RWPE1 (cell line): ENCODE data around the gene SAPCD1.

ENCODE experiments used
- CTCF ChIA-PET: fragments of 350-600 bp; sonication (Branson Sonifier 250); formaldehyde crosslinking; extraction: SDS; loops from one replicate; lab custom pipeline; 2021; lab: Yijun Ruan, JAX
- POLR2A ChIA-PET: fragments of 400-600 bp; formaldehyde crosslinking; extraction: SDS; loops from one replicate; lab custom pipeline; 2020; ENCODE audit warnings: antibody characterized with exemption; ENCODE audit not compliant: low non-redundant PET; lab: Yijun Ruan, JAX
- DNase-seq: peaks from one replicate; pipeline ENCODE4 v3.0.0; 2012; ENCODE audit warnings: low spot score
- H3K27ac ChIP-seq: fragments of 450-650 bp; 2 replicates; pipeline ENCODE4 v1.5.1; 2017
- CTCF ChIP-seq: fragments of 450-650 bp; conservative IDR thresholded peaks from 2 replicates; pipeline ENCODE4 v1.5.1; 2017; ENCODE audit warnings: low read depth, mild to moderate bottlenecking

The SAPCD1 gene

GRCh38 chr6:31718265-31718664 is 44.2 kb upstream of the SAPCD1 start:
- TF ChIP-seq CTCF, result no peak
- POLR2A ChIA-PET, result no interaction called here
- H3K27ac ChIP-seq, result no peak overlapping the region
- peak; percentile 95 for DNase-seq
- CTCF ChIA-PET, result no interaction called here

- ChIA-PET POLR2A (no interaction called here), CTCF (no interaction called here)
- TF ChIP-seq CTCF, result no peak
- no peak overlapping the region for H3K27ac ChIP-seq
- no peak for DNase-seq
Observed at GRCh38 chr6:31719001-31719400, 43.5 kb upstream of the SAPCD1 start.

- ChIA-PET POLR2A (no interaction called here), CTCF (interaction anchor here (0.5 kb wide), 1 partner anchor 21 kb away, joined by 4 read pairs; no protein-coding TSS in a partner anchor)
- no peak for TF ChIP-seq CTCF
- no peak overlapping the region for H3K27ac ChIP-seq
- DNase-seq, result peak; percentile 63
Observed at GRCh38 chr6:31720196-31720770, 42.2 kb upstream of the SAPCD1 start.

GRCh38 chr6:31721351-31722020 is 41.0 kb upstream of the SAPCD1 start, which contains the start of gene LY6G6C:
Gene LY6G6C, minus strand, starts transcription at chr6:31721746. Its CDS starts 67 bp downstream, at chr6:31721679.
- no peak for TF ChIP-seq CTCF
- H3K27ac ChIP-seq, result no peak within 1 kb of the TSS
- ChIA-PET POLR2A (no interaction called here), CTCF (interaction anchor here (0.9 to 1.5 kb wide), 3 partner anchors 9 to 48 kb away, joined by 3 to 5 read pairs (median 3); no protein-coding TSS in a partner anchor)
- no peak for DNase-seq

DNA sequence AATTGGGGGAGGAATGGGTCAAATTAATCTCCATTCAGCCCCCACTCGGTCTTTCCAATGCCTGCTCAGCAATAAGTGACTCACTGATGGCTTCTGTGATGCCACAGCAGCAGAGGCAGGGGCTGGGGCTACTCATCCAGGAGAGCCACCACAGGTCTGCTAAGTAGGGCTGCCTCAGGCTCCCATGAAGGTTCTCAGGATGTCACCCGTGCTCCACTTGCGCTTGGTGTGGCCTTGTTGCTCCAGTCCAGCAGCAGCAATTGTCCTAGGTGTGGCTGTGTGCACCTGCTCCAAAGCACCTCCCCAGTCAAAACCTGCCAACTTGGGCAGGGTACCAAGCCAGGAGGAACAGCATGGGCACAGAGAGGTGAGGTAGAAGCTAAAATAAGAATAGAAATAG is 40.3 kb upstream of the SAPCD1 start:
- DNase-seq, result no peak
- TF ChIP-seq CTCF, result no peak
- POLR2A ChIA-PET, result no interaction called here
- no peak overlapping the region for H3K27ac ChIP-seq
- CTCF ChIA-PET, result interaction anchor here (0.9 to 1.5 kb wide), 3 partner anchors 10 to 48 kb away, joined by 3 to 5 read pairs (median 3); no protein-coding TSS in a partner anchor

- CTCF ChIA-PET, result interaction anchor here (0.6 to 1.0 kb wide), 2 partner anchors 20 to 57 kb away, joined by 4 read pairs; no protein-coding TSS in a partner anchor
- no peak within 1 kb of the TSS for H3K27ac ChIP-seq
- no peak for TF ChIP-seq CTCF
- POLR2A ChIA-PET, result interaction anchor here (0.6 kb wide), 1 partner anchor 23 kb away, joined by 3 read pairs; no protein-coding TSS in a partner anchor
- DNase-seq, result no peak
Observed at GRCh38 chr6:31723245-31723979, 39.0 kb upstream of the SAPCD1 start, which contains the start of gene MPIG6B. Gene MPIG6B, plus strand, starts transcription at chr6:31723373. Its CDS starts 11 bp downstream, at chr6:31723384.
